T-helper 17 cell (primary cell): ENCODE data around the gene RAD52. TPM values are rescaled to one million over a fixed set of nuclear protein-coding genes. Genes with fewer than 3 reads are reported as not detected.
"Not testable (repeated sequence)": the region's sequence is repeated elsewhere in the genome, so short reads cannot be mapped to it uniquely, and the experiment has no call there.

ENCODE experiments used
- ATAC-seq: fragments of 150-1000 bp; cut with Tn5 transposase; 2 replicates; pipeline ENCODE4 v1.10.0; 2021; ENCODE audit warnings: mild to moderate bottlenecking, moderate library complexity
- DNase-seq, 3 donors: peaks; one replicate each; pipeline versions ENCODE4 v3.0.0 to v3.0.0-alpha.2; 2020 to 2021
- H3K9me3 ChIP-seq: one replicate; pipeline ENCODE4 v1.7.0; 2013; ENCODE audit warnings: low read length, mild to moderate bottlenecking; ENCODE audit not compliant: control insufficient read depth, poor library complexity, severe bottlenecking
- H3K27ac Mint-ChIP-seq: one replicate; pipeline ENCODE4 v1.8.0; 2022; ENCODE audit warnings: mild to moderate bottlenecking, moderate library complexity, mixed read lengths
- H3K27me3 Mint-ChIP-seq: one replicate; pipeline ENCODE4 v1.8.0; 2022; ENCODE audit warnings: mixed read lengths
- H3K36me3 Mint-ChIP-seq: one replicate; pipeline ENCODE4 v1.8.0; 2022; ENCODE audit warnings: low read depth, mixed read lengths
- H3K4me1 Mint-ChIP-seq: one replicate; pipeline ENCODE4 v1.8.0; 2022; ENCODE audit warnings: mild to moderate bottlenecking, mixed read lengths
- H3K4me3 Mint-ChIP-seq: one replicate; pipeline ENCODE4 v1.8.0; 2022; ENCODE audit warnings: mild to moderate bottlenecking, moderate library complexity, mixed read lengths
- total RNA-seq, 4 donors: library from RNA in 2 of 4; stranded (reverse) in 2 of 4; gene quantifications; one replicate each; pipeline ENCODE4 v1.2.3 and lab custom pipeline; 2022 to 2026

RAD52 gene
- total RNA-seq, 2 donors from 2014 or later: 11.9 to 13.3 TPM

DNA sequence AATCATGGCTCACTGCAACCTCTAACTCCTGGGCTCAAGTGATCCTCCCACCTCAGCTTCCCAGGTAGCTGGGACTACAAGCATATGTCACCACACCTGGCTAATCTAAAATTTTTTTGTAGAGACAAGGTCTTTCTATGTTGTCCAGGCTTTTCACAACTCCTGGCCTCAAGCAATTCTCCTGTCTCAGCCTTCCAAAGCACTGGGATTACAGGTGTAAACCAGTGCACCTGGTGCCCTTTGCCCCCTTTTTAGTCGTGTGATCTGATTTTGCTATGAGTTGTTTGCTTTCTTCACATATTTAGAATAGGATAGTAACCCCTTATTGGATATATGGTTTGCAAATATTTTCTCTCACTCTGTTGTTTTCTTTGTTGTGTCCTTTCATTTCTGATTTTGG, 1.7 kb upstream of the RAD52 start:
- no peak for ATAC-seq
- peak overlapping the region; percentile 50 for H3K4me3 Mint-ChIP-seq

DNA sequence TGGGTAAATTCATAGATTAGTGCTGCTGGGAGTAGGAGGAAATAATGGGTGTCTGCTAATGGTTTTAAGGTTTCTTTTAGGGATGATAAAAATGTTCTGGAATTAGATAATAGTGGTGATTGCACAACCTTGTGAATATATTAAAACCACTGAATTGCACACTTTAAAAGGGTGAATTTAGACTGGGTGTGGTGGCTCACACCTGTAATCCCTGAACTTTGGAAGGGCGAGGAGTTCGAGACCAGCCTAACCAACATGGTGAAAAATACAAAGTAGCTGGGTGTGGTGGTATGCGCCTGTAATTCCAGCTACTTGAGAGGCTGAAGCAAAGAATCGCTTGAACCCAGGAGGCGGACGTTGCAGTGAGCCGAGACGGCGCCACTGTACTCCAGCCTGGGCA, 1.3 kb downstream of the RAD52 start:
- H3K4me1 Mint-ChIP-seq: peaks cover 34% of the 10 kb centered on the region
- DNase-seq: no peak
- no peaks in the 10 kb centered on the region for H3K9me3 ChIP-seq
- peak overlapping the region; percentile 78 for H3K4me3 Mint-ChIP-seq
- H3K36me3 Mint-ChIP-seq: peaks cover 3% of the 10 kb centered on the region
- H3K27me3 Mint-ChIP-seq: no peaks in the 10 kb centered on the region
- no peak overlapping the region for H3K27ac Mint-ChIP-seq
- no peak for ATAC-seq

More for the DNA sequence above, 1.7 kb upstream of the RAD52 start:
- Mint-ChIP-seq H3K27ac (peak overlapping the region; percentile 96), H3K27me3 (no peaks in the 10 kb centered on the region), H3K36me3 (peaks cover 3% of the 10 kb centered on the region), H3K4me1 (peaks cover 20% of the 10 kb centered on the region)
- H3K9me3 ChIP-seq: no peaks in the 10 kb centered on the region
- no peak for DNase-seq

DNA sequence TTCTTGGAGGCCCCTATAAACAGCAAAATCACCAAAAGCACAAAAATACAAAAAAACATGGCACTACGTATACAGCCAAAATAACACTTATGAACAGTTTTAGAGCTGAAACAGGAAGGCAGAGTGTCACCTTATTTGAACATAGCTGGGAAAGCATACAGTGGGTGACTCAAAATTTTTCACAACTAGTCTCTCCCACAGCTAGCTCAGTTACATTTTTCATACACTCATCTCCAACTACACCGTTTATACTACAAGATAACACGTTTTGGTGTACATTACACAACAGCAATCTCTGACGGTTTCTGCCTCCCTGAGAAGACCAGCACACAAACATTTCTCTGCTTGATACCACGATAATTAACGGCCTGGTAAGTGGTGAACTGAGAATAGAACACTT, 2.9 kb downstream of the RAD52 start:
- H3K4me3 Mint-ChIP-seq: no peak overlapping the region
- ATAC-seq: no peak

DNA sequence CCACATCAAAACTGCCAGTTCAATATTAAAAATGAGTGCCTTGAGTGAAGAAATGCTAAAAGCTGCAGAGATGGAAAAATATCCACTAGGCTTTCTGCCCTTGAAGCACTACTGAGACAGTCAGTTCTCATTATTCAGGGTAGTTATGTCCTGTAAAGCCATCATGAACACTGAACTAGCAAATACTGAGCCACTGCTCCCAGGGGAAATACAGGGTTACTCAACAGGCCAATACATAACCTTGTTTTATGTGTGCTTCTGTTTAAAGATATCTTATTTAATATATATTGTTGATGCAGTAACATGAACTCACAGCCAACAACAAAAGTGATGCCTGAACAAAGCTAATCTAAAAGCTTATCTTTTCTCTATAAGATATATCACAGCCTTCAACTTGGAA, 3.3 kb downstream of the RAD52 start:
- Mint-ChIP-seq H3K36me3 (peaks cover 4% of the 10 kb centered on the region), H3K4me1 (peaks cover 35% of the 10 kb centered on the region), H3K4me3 (no peak overlapping the region), H3K27me3 (no peaks in the 10 kb centered on the region), H3K27ac (peak overlapping the region; percentile 79)
- no peak for DNase-seq
- no peak for ATAC-seq
- no peaks in the 10 kb centered on the region for H3K9me3 ChIP-seq

More for the DNA sequence above, 2.9 kb downstream of the RAD52 start:
- Mint-ChIP-seq H3K27ac (peak overlapping the region; percentile 79), H3K27me3 (no peaks in the 10 kb centered on the region), H3K4me1 (peaks cover 37% of the 10 kb centered on the region), H3K36me3 (peaks cover 4% of the 10 kb centered on the region)
- DNase-seq: no peak
- no peaks in the 10 kb centered on the region for H3K9me3 ChIP-seq

DNA sequence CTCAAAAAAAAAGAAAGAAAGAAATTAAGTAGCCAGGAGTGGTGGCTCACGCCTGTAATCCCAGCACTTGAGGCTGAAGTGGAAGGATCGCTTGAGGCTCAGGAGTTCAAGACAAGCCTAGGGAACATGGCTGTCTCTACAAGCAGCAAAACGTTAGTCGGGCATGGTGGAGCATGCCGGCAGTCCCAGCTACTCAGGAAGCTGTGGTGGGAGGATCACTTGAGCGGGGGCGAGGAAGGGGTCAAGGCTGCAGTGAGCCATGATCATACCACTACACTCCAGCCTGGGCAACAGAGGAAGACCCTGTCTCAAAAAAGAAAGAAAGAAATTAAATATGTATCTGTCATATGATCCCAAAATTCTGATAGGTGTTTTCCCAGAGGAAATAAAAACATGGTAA, 5.3 kb downstream of the RAD52 start:
- H3K27ac Mint-ChIP-seq: peak overlapping the region; percentile 85
- no peaks in the 10 kb centered on the region for H3K27me3 Mint-ChIP-seq
- peaks cover 40% of the 10 kb centered on the region for H3K4me1 Mint-ChIP-seq
- DNase-seq: no peak
- no peak for ATAC-seq
- peaks cover 4% of the 10 kb centered on the region for H3K36me3 Mint-ChIP-seq
- H3K9me3 ChIP-seq: no peaks in the 10 kb centered on the region
- H3K4me3 Mint-ChIP-seq: peak overlapping the region; percentile 19

GRCh38 chr12:943051-943450, 6.4 kb downstream of the RAD52 start:
- no peaks in the 10 kb centered on the region for H3K9me3 ChIP-seq
- Mint-ChIP-seq H3K4me3 (no peak overlapping the region), H3K27me3 (no peaks in the 10 kb centered on the region), H3K36me3 (peaks cover 4% of the 10 kb centered on the region), H3K4me1 (peaks cover 37% of the 10 kb centered on the region), H3K27ac (no peak overlapping the region)
- no peak for ATAC-seq
- DNase-seq: no peak

DNA sequence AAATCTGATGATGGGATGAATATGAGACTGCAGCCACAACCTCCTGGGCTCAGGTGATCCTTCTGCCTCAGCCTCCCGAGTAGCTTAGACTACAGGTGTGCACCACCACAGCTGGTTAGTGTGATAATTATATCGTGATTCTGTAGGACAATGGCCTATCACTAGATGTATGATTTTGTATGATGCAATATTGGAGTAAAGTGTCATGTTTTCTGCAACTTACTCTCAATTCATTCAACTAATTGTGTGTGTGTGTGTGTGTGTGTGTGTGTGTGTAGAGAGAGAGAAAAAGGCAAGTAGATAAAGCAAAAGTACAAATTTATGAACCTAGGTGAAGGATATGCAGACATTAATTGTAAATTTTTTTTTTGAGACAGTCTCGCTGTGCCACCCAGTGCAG, 10.7 kb downstream of the RAD52 start:
- no peak for DNase-seq
- Mint-ChIP-seq H3K27ac (no peak overlapping the region), H3K27me3 (no peaks in the 10 kb centered on the region), H3K4me1 (peaks cover 20% of the 10 kb centered on the region), H3K4me3 (no peak overlapping the region), H3K36me3 (peaks cover 4% of the 10 kb centered on the region)
- no peaks in the 10 kb centered on the region for H3K9me3 ChIP-seq
- no peak for ATAC-seq

GRCh38 chr12:936377-937345, 12.8 kb downstream of the RAD52 start:
- DNase-seq (no peak), ATAC-seq (no peak)
- H3K9me3 ChIP-seq: no peaks in the 10 kb centered on the region
- peaks cover 5% of the 10 kb centered on the region for H3K36me3 Mint-ChIP-seq
- H3K27ac Mint-ChIP-seq: peak overlapping the region; percentile 61
- H3K27me3 Mint-ChIP-seq: no peaks in the 10 kb centered on the region
- no peak overlapping the region for H3K4me3 Mint-ChIP-seq
- H3K4me1 Mint-ChIP-seq: peaks cover 14% of the 10 kb centered on the region

DNA sequence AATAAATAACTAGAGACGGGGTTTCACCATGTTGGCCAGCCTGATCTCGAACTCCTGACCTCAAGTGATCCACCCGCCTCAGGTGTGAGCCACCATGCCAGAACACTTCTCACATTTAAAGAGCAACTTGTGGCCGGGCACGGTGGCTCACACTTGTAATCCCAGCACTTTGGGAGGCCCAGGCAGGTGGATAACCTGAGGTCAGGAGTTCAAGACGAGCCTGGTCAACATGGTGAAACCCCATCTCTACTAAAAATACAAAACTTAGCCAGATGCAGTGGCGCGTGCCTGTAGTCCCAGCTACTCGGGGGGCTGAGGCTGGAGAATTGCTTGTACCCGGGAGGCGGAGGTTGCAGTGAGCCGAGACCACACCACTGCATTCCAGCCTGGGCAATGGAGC, 13.6 kb downstream of the RAD52 start:
- peak overlapping the region; percentile 55 for H3K4me3 Mint-ChIP-seq
- H3K4me1 Mint-ChIP-seq: peaks cover 14% of the 10 kb centered on the region
- not testable (repeated sequence) for H3K36me3 Mint-ChIP-seq, ATAC-seq, DNase-seq, H3K9me3 ChIP-seq, H3K27ac Mint-ChIP-seq, H3K27me3 Mint-ChIP-seq

DNA sequence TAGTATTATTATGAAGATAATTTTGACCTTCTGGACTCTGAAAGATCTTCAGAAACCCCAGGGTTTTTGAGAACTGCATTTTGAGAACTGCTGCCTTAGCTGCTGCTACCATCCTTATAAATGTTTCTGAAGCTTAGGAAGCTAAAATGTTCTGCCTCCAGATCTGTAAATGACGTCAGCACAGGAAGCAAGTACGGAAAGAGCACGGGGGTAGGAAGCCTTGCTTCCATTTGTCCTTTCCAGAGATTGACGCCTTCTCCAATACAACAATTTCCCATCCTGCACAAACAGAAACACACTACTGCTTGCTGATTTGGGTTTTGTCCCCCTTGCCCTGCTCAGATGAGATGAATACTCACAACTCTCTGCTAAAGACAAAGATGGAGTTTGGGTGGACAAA, 17.9 kb downstream of the RAD52 start:
- no peak for ATAC-seq
- H3K36me3 Mint-ChIP-seq: peaks cover 7% of the 10 kb centered on the region
- H3K9me3 ChIP-seq: no peaks in the 10 kb centered on the region
- H3K27me3 Mint-ChIP-seq: no peaks in the 10 kb centered on the region
- H3K4me3 Mint-ChIP-seq: no peak overlapping the region
- no peak for DNase-seq
- H3K4me1 Mint-ChIP-seq: peaks cover 3% of the 10 kb centered on the region
- no peak overlapping the region for H3K27ac Mint-ChIP-seq

- peaks cover 6% of the 10 kb centered on the region for H3K4me1 Mint-ChIP-seq
- DNase-seq (no peak), ATAC-seq (no peak)
- H3K9me3 ChIP-seq: no peaks in the 10 kb centered on the region
- H3K27me3 Mint-ChIP-seq: no peaks in the 10 kb centered on the region
- no peak overlapping the region for H3K4me3 Mint-ChIP-seq
- no peak overlapping the region for H3K27ac Mint-ChIP-seq
- peaks cover 10% of the 10 kb centered on the region for H3K36me3 Mint-ChIP-seq
These were observed 18.4 kb downstream of the RAD52 start for GRCh38 chr12:931060-931459.

DNA sequence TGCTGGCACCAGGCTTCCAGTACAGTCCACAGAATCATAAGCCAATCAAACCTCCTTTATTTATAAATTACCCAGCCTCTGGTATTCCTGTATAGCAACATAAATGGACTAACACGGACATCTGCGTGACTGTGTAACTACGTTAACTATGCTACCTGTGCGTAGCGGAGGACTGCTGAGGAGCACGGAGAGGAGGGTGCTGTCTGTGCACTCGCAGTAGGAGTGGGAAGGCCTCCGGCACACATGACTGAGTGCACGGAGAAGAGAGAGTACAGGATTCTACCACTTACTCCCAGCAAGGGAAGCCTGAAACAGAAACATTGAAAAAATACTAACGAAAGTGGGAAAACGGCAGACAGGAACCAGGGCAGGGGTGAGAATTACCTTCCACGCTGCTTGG, 22.9 kb downstream of the RAD52 start:
- no peak overlapping the region for H3K27ac Mint-ChIP-seq

GRCh38 chr12:922285-922684, 27.2 kb downstream of the RAD52 start:
- no peaks in the 10 kb centered on the region for H3K27me3 Mint-ChIP-seq
- DNase-seq (no peak), ATAC-seq (no peak)
- peaks cover 6% of the 10 kb centered on the region for H3K4me1 Mint-ChIP-seq
- no peaks in the 10 kb centered on the region for H3K9me3 ChIP-seq
- H3K27ac Mint-ChIP-seq: no peak overlapping the region
- H3K36me3 Mint-ChIP-seq: peaks cover 14% of the 10 kb centered on the region
- H3K4me3 Mint-ChIP-seq: no peak overlapping the region

More for the DNA sequence above, 22.9 kb downstream of the RAD52 start:
- Mint-ChIP-seq H3K4me3 (no peak overlapping the region), H3K27me3 (no peaks in the 10 kb centered on the region), H3K36me3 (peaks cover 12% of the 10 kb centered on the region), H3K4me1 (peaks cover 6% of the 10 kb centered on the region)
- no peak for ATAC-seq
- no peak for DNase-seq
- H3K9me3 ChIP-seq: no peaks in the 10 kb centered on the region

- H3K27ac Mint-ChIP-seq: peak overlapping the region; percentile 37
These were observed 28.8 kb downstream of the RAD52 start for GRCh38 chr12:920676-921075.

More at GRCh38 chr12:920676-921075, 28.8 kb downstream of the RAD52 start:
- DNase-seq (no peak), ATAC-seq (no peak)
- Mint-ChIP-seq H3K4me3 (no peak overlapping the region), H3K36me3 (peaks cover 13% of the 10 kb centered on the region), H3K27me3 (no peaks in the 10 kb centered on the region), H3K4me1 (peaks cover 2% of the 10 kb centered on the region)
- H3K9me3 ChIP-seq: no peaks in the 10 kb centered on the region
